Activated gamma-delta T cell treated with anti-CD3 and anti-CD28 coated beads, Interleukin-2, amount 50 U/mL, for 16 hours (primary cell): ENCODE measurements around the gene PCGF2.

Experiments
- DNase-seq: peaks from one replicate; pipeline ENCODE4 v3.0.0-alpha.2; 2020; ENCODE audit warnings: low read depth

Gene PCGF2

DNA sequence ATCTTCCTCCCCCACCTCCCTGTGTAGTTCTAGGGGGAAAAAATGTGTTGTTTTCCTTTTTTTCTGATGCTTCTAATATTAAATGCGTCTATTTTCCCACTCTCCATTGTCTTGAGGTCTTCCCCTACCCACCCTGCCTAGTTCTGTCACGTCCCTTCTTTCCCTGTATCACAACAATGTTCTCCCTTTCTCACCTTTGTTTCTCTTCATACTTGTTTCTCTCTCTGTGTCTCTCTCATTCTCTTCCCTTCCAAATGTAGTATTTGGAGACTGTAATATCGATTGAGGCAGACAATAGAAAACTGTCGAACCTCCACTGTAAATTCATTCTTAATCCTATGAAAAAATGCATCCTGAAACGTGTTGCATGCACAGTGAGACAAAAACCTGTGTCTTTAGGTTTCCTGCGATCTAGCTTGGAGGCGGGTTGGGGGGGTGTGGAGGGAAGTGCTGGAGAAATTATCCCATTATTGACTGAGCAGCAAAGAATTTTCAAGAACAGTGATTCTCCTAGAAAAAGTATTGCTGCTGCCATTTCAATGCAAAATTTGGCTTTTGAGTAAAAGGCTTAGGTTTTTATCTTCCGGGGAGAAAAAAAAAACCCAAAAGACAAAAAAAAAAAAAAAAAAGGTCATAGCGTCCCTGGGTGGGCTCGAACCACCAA is 3.1 kb upstream of the PCGF2 start:
- DNase-seq = no peak

DNA sequence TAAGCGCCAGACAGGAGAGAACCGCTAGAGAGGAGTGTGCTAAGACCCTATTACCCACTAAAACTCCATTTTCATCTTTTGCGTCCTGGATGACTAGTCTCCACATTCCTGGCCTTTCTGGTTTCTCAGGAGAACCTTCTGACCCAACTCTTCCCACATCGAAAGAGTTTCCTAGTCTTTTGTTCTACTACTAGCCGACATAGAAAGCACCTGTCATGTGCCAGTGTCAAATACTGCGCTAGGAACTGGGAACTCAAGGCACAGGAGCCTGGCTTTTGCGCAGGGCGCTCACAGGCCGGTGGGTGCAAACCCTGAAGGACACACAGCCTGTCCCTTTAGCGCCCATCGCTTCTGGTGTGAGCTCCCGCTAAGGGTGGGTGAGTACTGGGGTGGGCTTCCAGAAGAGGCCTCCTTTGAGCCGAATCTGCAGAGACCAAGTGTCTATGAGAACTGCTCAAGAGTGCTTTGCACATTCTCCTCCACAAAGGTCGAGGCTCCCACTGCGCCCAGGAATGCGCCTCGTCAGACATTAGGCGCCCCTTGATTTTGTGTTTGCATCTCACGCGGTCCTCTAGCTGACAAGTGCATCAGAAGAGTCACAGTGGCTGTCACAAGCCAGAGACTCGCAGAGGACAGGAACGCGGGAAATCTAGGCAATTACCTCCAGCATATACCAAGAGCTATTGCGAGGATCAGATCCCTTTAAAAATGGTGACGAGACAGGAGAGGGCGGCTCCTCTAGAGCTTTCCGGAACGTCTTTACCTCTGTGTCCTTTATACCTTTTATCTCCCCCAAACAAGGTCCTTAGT is 2.4 kb upstream of the PCGF2 start:
- no peak for DNase-seq

DNA sequence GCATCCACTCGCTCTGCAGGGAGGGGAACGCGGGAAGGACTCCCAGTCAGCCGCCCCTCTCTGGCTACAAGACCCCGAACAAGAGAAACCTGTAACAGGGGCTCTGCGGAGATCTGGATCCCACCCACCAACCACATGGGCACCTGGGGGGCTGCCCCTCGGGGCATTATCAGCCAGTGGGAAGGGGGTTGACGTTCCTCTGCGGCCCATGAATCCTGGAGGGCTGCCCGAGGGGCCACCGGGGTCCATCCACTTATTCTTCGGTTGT is 1.8 kb upstream of the PCGF2 start:
- DNase-seq = no peak

DNA sequence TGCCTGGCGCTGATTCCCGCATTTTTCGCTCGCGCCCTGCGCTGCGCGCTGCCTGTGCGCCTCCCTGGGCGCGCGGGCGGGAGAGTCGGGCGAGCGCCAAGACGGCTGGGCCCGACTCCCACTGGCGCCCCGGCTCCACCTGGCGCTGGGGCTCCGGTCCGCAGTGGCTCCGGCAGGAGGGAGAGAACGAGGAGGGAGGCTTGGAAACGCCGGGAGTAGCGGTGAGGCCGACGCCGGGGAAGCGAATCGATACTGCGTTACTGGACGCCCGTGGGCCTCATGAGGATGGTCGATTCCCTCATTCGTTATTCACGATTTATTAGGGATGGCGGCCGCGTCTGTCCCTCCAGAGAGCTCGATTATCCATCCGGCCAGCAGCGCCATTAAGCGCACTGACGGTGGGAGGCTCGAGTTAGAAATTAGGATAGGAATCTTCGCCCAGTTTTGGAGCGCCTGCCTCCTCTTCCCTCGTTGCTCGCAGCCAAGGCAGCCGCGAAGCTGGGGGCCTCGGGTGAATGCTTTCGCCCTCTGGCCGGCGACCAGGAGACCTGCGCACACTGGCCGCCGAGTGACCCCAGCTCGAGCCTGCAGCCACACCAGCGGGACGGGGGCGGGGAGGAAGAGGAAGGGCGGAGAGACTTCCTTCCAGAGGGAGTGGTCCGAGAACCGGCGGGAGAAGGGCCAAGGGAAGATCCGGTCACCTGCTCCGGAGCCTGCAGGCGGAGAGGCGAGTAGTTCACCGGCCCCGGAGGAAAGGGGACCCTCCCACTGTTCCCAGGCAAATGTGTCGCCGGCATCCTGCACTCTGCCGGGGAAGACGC is 1.3 kb upstream of the PCGF2 start:
- DNase-seq = no peak

DNA sequence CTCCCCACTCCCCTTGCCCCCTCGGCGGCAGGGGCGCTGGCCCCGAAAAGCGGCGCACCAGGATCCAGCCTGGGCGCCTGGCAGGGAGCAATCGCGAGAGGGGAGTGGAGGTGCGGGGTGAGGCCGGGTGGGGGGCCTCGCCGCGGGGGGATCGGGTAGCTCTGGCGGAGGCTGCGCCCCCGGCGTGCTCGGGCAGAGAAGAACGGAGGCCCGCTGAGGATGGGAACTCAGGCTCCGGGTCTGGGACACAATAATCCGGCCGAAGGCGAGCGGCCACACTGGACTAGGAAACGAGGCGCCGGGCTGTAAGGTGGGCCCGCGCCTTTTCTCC is 721 bp upstream of the PCGF2 start:
- DNase-seq = no peak

DNA sequence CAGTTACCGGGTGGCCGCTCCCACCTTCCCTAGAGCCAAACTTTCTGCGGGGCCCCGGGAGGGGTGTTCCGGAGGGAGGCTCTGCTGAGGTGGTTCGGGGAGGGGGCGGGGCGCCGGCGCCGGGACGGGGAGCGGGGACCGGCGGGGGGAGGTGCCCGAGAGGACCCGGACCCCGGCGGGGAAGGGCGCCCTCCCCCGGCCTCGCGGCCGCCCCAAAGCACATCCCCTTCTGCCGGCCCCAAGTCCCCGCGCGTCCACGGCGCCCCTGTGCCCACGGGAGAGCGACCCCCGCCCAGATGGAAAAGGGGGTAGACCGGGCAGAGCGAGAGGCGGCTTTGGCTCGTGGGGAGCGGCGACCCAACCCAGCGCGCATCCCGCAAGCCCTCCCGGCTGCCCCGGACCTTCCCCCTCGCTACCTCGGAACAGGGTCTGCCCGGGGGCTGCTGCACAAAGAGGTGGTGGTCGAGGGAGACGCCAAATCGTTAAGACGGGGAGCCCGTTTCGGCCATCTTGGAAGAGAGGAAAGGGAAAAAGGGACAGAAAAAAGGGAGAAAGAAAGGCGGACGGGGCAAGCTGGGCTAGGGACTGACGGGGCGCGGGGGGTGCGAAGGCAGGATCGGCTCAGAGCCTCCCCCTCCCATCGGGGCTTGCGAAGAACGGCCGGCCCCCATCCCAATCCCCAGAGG is 530 bp downstream of the PCGF2 start:
- DNase-seq = no peak

DNA sequence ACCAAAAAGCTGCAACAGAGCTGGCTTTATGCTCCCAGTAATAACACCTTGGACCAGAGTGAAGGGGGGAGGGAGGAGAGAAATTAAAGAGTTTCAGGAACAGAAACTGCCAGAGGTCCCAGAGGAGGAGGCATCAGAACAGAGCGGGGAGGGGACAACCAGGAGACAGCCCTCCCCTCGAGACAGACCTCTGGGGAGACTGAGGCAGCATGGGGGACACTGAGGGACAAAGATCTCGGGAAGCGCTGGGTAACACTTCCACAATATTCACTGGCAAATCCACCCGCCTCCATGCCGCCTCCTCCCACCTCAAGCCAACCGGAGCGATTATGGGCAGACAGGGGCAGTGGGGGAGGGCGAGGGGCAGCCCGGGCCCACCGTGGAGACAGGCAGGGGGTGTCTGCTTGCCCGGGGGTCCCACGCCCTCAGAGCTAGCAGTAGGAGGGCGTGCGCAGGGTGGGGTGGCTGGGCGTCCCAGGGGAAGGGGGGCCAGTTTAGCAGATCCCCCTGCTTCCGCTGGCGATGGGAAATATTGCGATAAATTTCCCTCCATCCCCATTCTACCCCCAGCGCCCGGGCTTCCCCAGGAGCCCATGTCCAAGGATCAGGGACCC is 1.2 kb downstream of the PCGF2 start:
- DNase-seq = no peak

DNA sequence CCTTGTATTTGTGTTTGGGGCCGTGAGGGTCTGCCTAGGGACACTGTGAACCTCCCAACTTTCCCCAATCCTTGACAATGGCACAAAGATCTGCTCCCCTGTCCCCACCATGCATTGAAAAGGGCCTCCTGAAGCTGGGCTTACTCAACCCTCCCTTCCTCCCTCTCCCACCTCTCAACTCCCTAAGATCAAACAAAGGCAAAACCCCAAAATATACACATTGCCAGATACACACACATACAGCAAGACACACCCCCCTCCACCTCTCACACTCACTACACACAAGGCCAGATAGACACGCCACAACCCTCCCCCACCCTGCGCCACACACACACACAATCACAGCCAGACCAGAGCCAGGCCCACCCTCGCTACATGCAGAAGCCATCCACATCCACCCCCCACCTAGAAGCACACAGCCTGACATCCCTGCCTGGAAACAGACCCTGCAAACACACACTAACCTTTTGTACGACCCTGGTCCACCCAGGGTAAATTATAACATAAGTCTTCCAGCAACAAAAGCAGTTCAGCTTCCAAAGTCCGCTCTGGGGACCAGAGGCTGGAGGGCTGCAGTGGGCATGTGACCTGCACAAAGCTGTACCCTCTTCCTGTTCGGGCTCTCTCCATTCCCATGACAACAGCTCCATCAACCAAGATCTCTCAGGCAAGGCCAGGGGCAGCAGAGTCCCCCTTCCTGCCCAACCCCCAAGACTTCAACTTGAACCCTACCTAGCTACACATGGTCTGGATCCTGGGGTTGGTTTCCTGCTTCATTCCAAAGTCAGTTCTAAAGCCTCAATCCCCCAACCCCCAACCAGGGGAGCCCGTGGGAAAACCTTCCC is 1.9 kb downstream of the PCGF2 start:
- DNase-seq = no peak

DNA sequence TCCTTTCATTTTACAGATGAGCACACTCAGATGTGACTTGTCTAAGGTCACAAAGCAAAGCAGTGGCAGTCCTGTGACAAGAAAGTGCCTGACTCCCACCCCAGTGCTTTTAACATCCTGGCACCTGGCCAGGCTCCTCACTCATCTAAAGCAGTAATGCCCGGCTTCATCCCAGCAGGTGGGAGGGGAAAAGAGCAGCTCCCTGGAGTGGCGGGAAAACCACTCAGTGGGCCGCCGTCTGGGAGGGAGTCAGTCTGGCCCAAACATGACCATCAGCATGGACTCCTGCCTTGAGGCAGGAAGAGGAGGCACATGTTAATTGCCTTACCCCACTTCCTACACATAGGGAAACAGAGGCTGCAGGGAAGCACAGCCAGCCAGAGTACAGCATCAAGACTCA is 2.6 kb downstream of the PCGF2 start:
- no peak for DNase-seq

DNA sequence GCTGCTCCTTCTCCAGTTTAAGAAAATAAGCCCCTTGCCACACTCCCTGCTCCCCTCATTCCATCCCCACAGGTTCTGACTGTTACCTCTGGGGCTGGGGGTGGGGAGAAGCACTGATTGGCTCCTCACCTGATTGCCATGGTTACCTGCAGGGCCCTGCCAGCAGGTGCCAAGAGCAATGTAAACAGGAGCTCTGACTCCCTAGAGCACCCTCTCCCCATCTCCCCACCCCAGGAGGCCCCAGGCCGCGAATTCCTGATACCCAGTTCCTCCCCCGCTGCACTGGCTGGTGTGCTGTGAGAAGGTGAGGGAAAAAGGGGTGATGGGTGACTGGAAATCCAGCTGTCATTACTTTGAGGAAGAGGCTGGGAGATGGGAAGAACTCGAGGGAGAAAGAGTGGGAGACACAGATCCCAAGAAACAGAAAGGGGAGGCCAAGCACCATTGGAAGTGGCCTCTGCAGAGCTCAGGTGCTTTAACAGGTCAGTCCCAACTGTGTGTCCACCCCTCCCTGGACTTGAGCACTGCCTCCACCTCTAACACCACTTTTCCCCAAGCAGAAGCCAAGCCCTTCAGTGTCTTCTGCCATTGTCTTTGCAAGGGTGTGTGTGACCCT is 4.5 kb downstream of the PCGF2 start:
- no peak for DNase-seq

DNA sequence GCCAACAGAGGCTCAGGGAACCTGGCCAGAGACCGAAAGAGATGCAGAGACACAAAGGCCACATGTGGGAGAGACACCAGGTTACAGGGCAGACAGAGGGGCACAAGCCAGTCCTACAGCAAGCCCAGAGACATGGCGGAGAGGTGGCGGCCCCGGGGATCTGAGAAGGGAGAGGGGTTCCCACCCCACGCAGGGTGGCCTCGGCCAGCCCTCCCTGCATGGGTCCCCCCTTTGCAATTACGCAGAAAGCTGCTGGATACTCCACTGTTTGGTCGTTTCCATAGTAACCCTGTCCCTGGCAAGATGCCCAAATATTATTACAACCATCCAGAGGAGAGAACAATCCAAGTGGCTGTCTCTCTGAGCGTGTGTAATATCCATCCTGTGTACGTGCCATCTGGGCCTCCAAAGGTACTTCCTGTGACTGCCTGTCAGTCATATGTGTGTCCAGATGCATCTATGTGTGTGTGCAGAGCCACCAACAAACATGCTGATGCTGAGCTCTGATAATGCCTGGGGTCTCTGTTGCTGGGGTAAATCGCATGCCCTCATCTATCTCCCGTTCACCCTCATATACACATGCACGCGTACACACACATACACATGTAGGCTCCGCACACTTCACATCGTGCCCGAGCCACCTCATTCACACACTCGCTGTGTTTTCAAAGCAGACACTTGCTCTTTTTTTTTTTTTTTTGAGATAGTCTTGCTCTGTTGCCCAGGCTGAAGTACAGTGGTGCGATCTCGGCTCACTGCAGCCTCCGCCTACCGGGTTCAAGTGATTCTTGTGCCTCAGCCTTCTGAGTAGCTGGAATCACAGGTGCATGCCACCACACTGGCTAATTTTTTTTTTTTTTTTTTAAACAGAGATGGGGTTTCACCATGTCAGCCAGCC is 5.5 kb downstream of the PCGF2 start:
- DNase-seq = no peak

DNA sequence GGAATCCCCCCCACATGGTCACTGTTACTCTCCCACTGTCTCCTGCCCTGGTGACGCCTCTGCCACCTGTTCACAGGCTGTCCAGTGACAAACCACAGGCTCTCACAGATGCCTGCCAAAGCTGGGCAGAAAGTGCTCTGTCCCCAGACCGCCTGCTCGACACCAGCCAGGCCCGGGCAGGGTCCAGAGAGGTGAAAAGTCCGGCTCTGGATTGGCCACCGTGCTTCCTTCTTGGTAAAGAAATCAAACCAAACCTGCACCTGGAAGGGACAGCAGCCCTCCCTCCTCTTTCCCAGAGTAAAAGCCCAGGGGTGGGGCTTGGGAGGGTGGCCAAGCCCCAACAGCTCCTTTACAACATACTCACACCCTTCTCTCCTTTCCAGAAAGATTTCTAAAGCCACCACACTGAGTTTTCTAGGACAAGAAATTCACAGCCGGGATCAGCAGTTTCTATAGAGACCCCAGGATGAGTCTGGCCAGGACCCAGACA is 6.2 kb downstream of the PCGF2 start:
- no peak for DNase-seq

DNA sequence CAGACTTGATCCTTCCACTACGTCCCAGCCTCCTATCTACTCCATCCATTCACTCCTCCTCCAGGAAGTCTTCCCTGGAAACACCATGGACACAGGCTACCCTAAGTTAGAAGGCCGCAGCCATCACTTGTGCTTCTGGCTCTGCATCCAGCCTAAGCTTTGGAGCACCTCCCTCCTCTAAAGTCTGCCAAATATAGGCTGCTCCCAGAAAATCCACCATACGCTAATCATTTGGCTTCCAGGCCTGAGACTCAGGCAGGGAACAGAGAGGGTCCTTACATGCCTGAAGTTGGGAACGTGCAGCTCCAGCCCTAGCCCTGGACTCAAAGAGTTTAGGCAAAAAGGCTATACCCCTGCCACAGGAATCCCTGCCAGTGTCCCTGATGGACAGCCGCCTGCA is 6.7 kb downstream of the PCGF2 start:
- no peak for DNase-seq

DNA sequence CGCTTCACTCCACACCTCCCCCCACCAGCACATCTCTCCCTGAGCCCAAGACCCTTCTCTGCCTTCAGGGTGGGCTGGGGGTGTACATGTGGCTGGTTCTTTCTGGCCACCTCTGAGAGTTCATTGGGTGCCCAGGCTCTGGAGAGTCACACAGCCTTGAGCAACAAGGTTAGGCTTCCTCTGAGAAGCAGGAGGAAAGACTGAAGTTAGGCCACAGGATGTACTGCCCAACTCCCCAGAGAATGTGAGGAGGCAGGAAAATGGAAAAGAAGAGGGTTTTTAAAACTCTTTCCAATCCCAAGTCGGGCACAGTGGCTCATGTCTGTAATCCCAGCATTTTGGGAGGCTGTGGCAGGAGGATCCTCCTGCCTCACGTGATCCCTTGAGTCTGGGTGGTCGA is 7.3 kb downstream of the PCGF2 start:
- DNase-seq = no peak

DNA sequence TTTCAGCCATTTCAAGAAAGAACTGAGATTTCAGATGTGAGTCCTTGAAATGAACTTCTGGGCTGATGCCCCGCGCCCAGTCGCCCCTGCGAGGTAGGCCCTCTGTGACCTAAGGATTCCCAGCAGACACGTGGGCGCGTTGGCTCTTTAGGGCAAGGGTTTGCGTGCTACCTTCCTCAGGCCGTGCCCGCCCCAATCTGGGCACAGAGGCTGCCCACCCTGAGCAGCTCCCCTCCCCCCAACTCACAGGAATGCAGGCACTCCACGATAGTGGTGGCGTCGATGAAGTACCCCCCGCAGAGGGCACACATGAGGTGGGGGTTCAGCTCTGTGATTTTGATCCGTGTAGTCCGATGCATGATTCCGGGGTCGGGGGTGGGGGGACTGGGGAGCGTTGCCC is 8.1 kb downstream of the PCGF2 start:
- DNase-seq = no peak

DNA sequence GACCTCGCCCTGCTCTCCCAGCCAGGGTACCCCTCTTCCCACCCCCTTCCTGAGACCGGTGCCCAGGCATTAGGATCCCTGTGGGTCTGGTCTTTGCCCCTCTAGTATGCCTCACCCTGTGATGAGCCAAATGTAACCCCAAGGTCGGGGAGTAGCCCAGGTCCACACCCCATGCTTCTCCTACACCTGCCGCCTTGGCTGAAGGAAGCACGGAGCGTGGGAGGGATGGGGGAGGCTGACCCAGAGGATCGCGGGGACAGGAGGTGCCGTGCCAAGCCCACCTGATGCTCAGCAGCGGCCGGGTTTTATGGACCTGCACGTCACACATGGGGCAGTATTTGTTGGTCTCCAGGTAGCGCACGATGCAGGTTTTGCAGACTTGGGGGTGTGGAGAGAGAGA is 8.8 kb downstream of the PCGF2 start:
- DNase-seq = no peak

DNA sequence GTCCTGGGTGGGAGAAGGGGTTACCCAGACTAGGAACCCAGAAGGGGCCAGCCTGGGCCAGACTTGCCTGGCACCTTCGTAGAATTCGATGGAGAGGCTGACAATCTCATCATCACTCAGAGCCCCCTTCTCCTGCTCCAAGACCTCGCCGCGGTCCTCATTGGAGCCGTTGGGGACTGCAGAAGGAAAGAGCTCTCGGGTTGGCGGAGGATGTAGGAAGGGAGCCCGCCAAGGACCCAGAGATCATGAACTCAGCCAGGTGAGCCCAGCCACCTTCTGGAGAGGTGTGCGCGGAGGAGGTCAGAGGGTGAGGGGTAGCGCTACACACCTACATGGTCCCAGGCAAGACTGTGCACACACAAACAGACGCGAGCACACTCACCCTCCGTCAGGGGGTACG is 9.4 kb downstream of the PCGF2 start:
- DNase-seq = no peak

DNA sequence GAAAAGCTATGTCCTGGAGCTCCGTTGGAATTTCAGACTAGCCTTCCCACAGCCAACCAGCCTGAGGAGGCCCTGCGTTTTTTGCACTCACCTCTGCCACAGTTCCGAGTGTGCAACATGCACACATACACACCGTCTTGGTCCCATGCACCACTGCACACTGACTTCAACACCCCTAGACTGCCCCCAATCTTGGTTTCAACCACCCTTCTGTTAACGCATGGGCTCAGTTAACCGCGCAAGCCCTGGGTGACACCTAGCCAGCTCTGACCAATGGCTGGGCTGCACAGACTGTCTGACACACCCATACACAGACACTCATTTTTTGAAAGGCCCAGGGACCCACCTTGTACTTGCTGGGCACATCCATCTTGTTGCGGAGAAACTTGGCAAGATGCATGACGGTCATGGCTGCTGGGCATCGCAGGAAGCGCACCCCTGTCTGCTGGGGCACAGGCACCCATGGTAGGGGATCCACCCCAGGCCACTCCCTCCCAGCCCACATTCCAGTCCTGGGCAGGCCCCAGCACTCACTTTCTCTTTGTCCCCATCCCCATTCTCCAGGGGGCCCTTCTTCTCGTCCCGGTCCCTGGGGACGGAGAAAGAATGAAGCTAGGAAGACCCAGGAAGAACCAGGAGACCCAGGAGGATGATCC is 10.0 kb downstream of the PCGF2 start:
- no peak for DNase-seq
